Lung (tissue), 12 donors: ENCODE results near the gene ZNF143. TPM values are rescaled to one million over a fixed set of nuclear protein-coding genes. Genes with fewer than 3 reads are reported as not detected.

Experiments
- ATAC-seq: fragments of 200-7000 bp; cut with Tn5 transposase; one replicate; pipeline ENCODE4 v1.9.1; 2020; ENCODE audit warnings: moderate number of reproducible peaks; ENCODE audit not compliant: insufficient read depth, low FRiP score
- DNase-seq, 3 donors: peaks; one replicate each; pipeline ENCODE4 v3.0.0-alpha.2; 2013 to 2017
- H3K27ac ChIP-seq, 2 donors: one replicate each; pipeline ENCODE4 v1.5.1; 2013; ENCODE audit warnings: mild to moderate bottlenecking in 2 of 2, moderate library complexity in 2 of 2, control low read depth in 1 of 2, inconsistent platforms in 1 of 2, low read depth in 1 of 2, low read length in 1 of 2
- H3K27me3 ChIP-seq, 3 donors: one replicate each; pipeline ENCODE4 v1.5.1; 2013; ENCODE audit warnings: low read length in 2 of 3; ENCODE audit not compliant: control insufficient read depth in 3 of 3, insufficient read depth in 3 of 3
- H3K36me3 ChIP-seq, 4 donors: one replicate each; pipeline ENCODE4 v1.5.1; 2013; ENCODE audit warnings: low read length in 4 of 4, mild to moderate bottlenecking in 1 of 4, moderate library complexity in 1 of 4; ENCODE audit not compliant: control insufficient read depth in 4 of 4, insufficient read depth in 4 of 4
- H3K4me1 ChIP-seq, 5 donors: one replicate each; pipeline ENCODE4 v1.5.1; 2013; ENCODE audit warnings: low read length in 5 of 5, mild to moderate bottlenecking in 2 of 5, moderate library complexity in 1 of 5; ENCODE audit not compliant: control insufficient read depth in 5 of 5, insufficient read depth in 5 of 5
- H3K4me3 ChIP-seq: one replicate; pipeline ENCODE4 v1.5.1; 2013; ENCODE audit warnings: mild to moderate bottlenecking, control low read depth, moderate library complexity
- H3K9ac ChIP-seq, 2 donors: one replicate each; pipeline ENCODE4 v1.5.1; 2013; ENCODE audit warnings: low read length in 2 of 2, control low read depth in 1 of 2; ENCODE audit not compliant: insufficient read depth in 1 of 2
- H3K9me3 ChIP-seq, 4 donors: one replicate each; pipeline ENCODE4 v1.5.1; 2013; ENCODE audit warnings: low read length in 3 of 4, mild to moderate bottlenecking in 1 of 4, moderate library complexity in 1 of 4; ENCODE audit not compliant: control insufficient read depth in 4 of 4, insufficient read depth in 3 of 4
- WGBS, 2 donors: extraction: QIAGEN DNeasy Blood & Tissue Kit; methylation state at CpG; one replicate each; pipeline ENCODE4 v1.1.7; 2013; 5-methylcytosine and 5-hydroxymethylcytosine counted together
- polyA plus RNA-seq, 2 donors: library from polyadenylated mRNA; stranded (reverse); fragments of 200-250 nt; gene quantifications; one replicate each; pipeline ENCODE4 v1.2.1, GENCODE V29; 2013
- total RNA-seq, 2 donors: library from RNA; depleted of rRNA in 1 of 2; stranded (reverse); fragments of >200 nt in 1 of 2; gene quantifications; one replicate each; pipeline ENCODE4 v1.2.1, GENCODE V29; 2014 to 2021
- TF ChIP-seq, protein P1 (sequence below): IDR thresholded peaks from 2 replicates; pipeline ENCODE4 v1.5.1; 2012; ENCODE audit warnings: mild to moderate bottlenecking; ENCODE audit errors: control extremely low read depth, extremely low read depth
- donor health status: control.
- donor health status: control.
- donor health status: Bipolar disorder and iron deficiency.
- donor health status: healthy.
- donor health status: DM: yes; HTN: yes; CAD: no.

The ZNF143 gene
- total and polyA plus RNA-seq, 4 donors = 9.7 to 32.2 (median 20.3) TPM

- H3K4me3 ChIP-seq = no peak overlapping the region
- H3K27ac ChIP-seq = no peak overlapping the region
- no peaks in the 10 kb centered on the region for H3K9me3 ChIP-seq
- no peaks in the 10 kb centered on the region for H3K27me3 ChIP-seq
- H3K4me1 ChIP-seq = peaks cover 0 to 1% (median 0%) of the 10 kb centered on the region in 5 donors
- ATAC-seq (no peak), DNase-seq (no peak)
- peaks cover 13 to 18% (median 15%) of the 10 kb centered on the region in 4 donors for H3K36me3 ChIP-seq
- TF ChIP-seq, protein P1, sequence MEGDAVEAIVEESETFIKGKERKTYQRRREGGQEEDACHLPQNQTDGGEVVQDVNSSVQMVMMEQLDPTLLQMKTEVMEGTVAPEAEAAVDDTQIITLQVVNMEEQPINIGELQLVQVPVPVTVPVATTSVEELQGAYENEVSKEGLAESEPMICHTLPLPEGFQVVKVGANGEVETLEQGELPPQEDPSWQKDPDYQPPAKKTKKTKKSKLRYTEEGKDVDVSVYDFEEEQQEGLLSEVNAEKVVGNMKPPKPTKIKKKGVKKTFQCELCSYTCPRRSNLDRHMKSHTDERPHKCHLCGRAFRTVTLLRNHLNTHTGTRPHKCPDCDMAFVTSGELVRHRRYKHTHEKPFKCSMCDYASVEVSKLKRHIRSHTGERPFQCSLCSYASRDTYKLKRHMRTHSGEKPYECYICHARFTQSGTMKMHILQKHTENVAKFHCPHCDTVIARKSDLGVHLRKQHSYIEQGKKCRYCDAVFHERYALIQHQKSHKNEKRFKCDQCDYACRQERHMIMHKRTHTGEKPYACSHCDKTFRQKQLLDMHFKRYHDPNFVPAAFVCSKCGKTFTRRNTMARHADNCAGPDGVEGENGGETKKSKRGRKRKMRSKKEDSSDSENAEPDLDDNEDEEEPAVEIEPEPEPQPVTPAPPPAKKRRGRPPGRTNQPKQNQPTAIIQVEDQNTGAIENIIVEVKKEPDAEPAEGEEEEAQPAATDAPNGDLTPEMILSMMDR = no peak
- H3K9ac ChIP-seq = no peak overlapping the region
- WGBS, 2 donors = 96% methylated on average over 9 of the region's 9 CpGs
These were observed 58.1 kb downstream of the ZNF143 start for GRCh38 chr11:9518835-9519410.

- no peak for DNase-seq
- Histone ChIP-seq H3K9me3 (no peaks in the 10 kb centered on the region), H3K27ac (no peak overlapping the region), H3K9ac (no peak overlapping the region), H3K36me3 (peaks cover 0 to 15% (median 5%) of the 10 kb centered on the region in 4 donors), H3K27me3 (no peaks in the 10 kb centered on the region), H3K4me1 (peaks cover 0 to 26% (median 3%) of the 10 kb centered on the region in 5 donors), H3K4me3 (no peak overlapping the region)
- ATAC-seq = no peak
- TF ChIP-seq, protein P1 = no peak
- WGBS, 2 donors = 96 to 100% methylated on average over 2 of the region's 2 CpGs
These were observed 63.2 kb downstream of the ZNF143 start for GRCh38 chr11:9524001-9524400.

- Histone ChIP-seq H3K27ac (no peak overlapping the region), H3K9me3 (no peaks in the 10 kb centered on the region), H3K4me3 (no peak overlapping the region), H3K9ac (no peak overlapping the region), H3K36me3 (peaks cover 0 to 15% (median 5%) of the 10 kb centered on the region in 4 donors), H3K4me1 (peaks cover 0 to 37% (median 10%) of the 10 kb centered on the region in 5 donors), H3K27me3 (no peaks in the 10 kb centered on the region)
- WGBS, 2 donors = 95% methylated on average over 3 of the region's 3 CpGs
- TF ChIP-seq, protein P1 = no peak
- DNase-seq = no peak
- no peak for ATAC-seq
These were observed 64.3 kb downstream of the ZNF143 start for GRCh38 chr11:9525116-9525515.
